PFSK-1 (cell line): ENCODE data around the gene THEM4.

Experiments used
- FOXP2 ChIP-seq: optimal IDR thresholded peaks from 2 replicates; pipeline ENCODE3; 2011; ENCODE audit warnings: borderline replicate concordance, control low read depth, inconsistent platforms; ENCODE audit not compliant: insufficient read depth; ENCODE audit errors: extremely low read length, extremely low read depth
- POLR2AphosphoS5 ChIP-seq: IDR thresholded peaks from 2 replicates; pipeline ENCODE4 v1.6.1; 2012; ENCODE audit warnings: low read depth, mild to moderate bottlenecking, control low read depth, low read length, moderate library complexity
- REST ChIP-seq, 2 experiments: IDR thresholded peaks; 2 replicates each; pipeline versions ENCODE4 v1.6.1 to v1.8.0; 2011 to 2012; ENCODE audit warnings: low read depth in 2 of 2, low read length in 2 of 2, control low read depth in 1 of 2, inconsistent platforms in 1 of 2, mild to moderate bottlenecking in 1 of 2, moderate library complexity in 1 of 2; ENCODE audit not compliant: insufficient read depth in 1 of 2
- SIN3A ChIP-seq: IDR thresholded peaks from 2 replicates; pipeline ENCODE4 v1.6.1; 2012; ENCODE audit warnings: mild to moderate bottlenecking, low read length, moderate library complexity, borderline replicate concordance; ENCODE audit not compliant: insufficient read depth
- TAF1 ChIP-seq: IDR thresholded peaks from 2 replicates; pipeline ENCODE4 v1.6.1; 2012; ENCODE audit warnings: low read length, control low read depth, borderline replicate concordance; ENCODE audit not compliant: insufficient read depth

THEM4 gene

GRCh38 chr1:151833172-151833900, 76.0 kb downstream of the THEM4 start:
- no peak for TF ChIP-seq SIN3A
- no peak for TF ChIP-seq REST (IDR thresholded peaks at IDR 0.05; ENCODE audit: insufficient read depth in 1 of 2, low read depth in 2 of 2, low read length in 2 of 2)
- no peak for TF ChIP-seq POLR2AphosphoS5
- TF ChIP-seq TAF1: no peak
- TF ChIP-seq FOXP2: no peak

- no peak for TF ChIP-seq TAF1
- no peak for TF ChIP-seq SIN3A
- no peak for TF ChIP-seq POLR2AphosphoS5
- TF ChIP-seq REST (IDR thresholded peaks at IDR 0.05; ENCODE audit: insufficient read depth in 1 of 2, low read depth in 2 of 2, low read length in 2 of 2): no peak
- no peak for TF ChIP-seq FOXP2
These were observed 76.9 kb downstream of the THEM4 start for GRCh38 chr1:151832318-151832980.

GRCh38 chr1:151831605-151832004, 77.7 kb downstream of the THEM4 start, which contains the start of gene RORC:
TSS of gene RORC (minus strand) at chr1:151831802. CDS start at chr1:151831764, 38 bp downstream.
- TF ChIP-seq REST (IDR thresholded peaks at IDR 0.05; ENCODE audit: insufficient read depth in 1 of 2, low read depth in 2 of 2, low read length in 2 of 2) (no peak), TAF1 (no peak), POLR2AphosphoS5 (no peak), SIN3A (no peak), FOXP2 (no peak)

GRCh38 chr1:151831256-151831591, 78.1 kb downstream of the THEM4 start:
- TF ChIP-seq TAF1 (no peak), FOXP2 (no peak), POLR2AphosphoS5 (no peak), SIN3A (no peak), REST (IDR thresholded peaks at IDR 0.05; ENCODE audit: insufficient read depth in 1 of 2, low read depth in 2 of 2, low read length in 2 of 2) (no peak)
